H1 (cell line): Measurements from ENCODE around the gene TMTC4. TPM values are rescaled to one million over a fixed set of nuclear protein-coding genes. Genes with fewer than 3 reads are reported as not detected.

ENCODE experiments used
- CTCF ChIA-PET: fragments of 300-600 bp; sonication (Branson Sonifier 250); formaldehyde crosslinking; loops from one replicate; lab custom pipeline; 2021; ENCODE audit not compliant: partially characterized antibody; lab: Charles Lee
- POLR2A ChIA-PET: fragments of 300-600 bp; sonication (Branson Sonifier 250); formaldehyde crosslinking; loops from one replicate; lab custom pipeline; 2021; ENCODE audit warnings: inconsistent platforms; ENCODE audit not compliant: partially characterized antibody; lab: Charles Lee
- DNase-seq, 2 experiments: peaks; one replicate each; pipeline versions ENCODE4 v3.0.0 to v3.0.0-alpha.2; 2010 to 2022; ENCODE audit warnings: low spot score in 2 of 2, low read depth in 1 of 2, mixed read lengths in 1 of 2
- FAIRE-seq: peaks from 2 replicates; lab custom pipeline; 2011; peaks lifted over from hg19 to GRCh38; lab: Jason Lieb, UNC
- H2AFZ ChIP-seq: 2 replicates; pipeline ENCODE4 v1.8.1; 2012; ENCODE audit warnings: low read length, inconsistent platforms
- H2AK5ac ChIP-seq: 2 replicates; pipeline ENCODE4 v1.6.1; 2013; ENCODE audit warnings: low read depth, low read length
- H2BK120ac ChIP-seq: replicated peaks from 2 replicates; pipeline ENCODE3; 2013; ENCODE audit warnings: low read depth, low read length, inconsistent platforms
- H2BK12ac ChIP-seq: 2 replicates; pipeline ENCODE4 v1.6.1; 2013; ENCODE audit warnings: low read depth, low read length
- H2BK15ac ChIP-seq: 2 replicates; pipeline ENCODE4 v1.6.1; 2013; ENCODE audit warnings: low read length
- H2BK20ac ChIP-seq: 2 replicates; pipeline ENCODE4 v1.6.1; 2013; ENCODE audit warnings: low read length
- H2BK5ac ChIP-seq: 2 replicates; pipeline ENCODE4 v1.6.1; 2013; ENCODE audit warnings: low read depth, low read length
- H3K14ac ChIP-seq: 2 replicates; pipeline ENCODE4 v1.6.1; 2013; ENCODE audit warnings: inconsistent platforms; ENCODE audit not compliant: insufficient read length
- H3K18ac ChIP-seq: 2 replicates; pipeline ENCODE4 v1.6.1; 2013; ENCODE audit warnings: low read length; ENCODE audit errors: extremely low read depth
- H3K23ac ChIP-seq: 2 replicates; pipeline ENCODE4 v1.6.1; 2013; ENCODE audit warnings: inconsistent platforms; ENCODE audit not compliant: insufficient read length
- H3K23me2 ChIP-seq: 2 replicates; pipeline ENCODE4 v1.6.1; 2013; ENCODE audit warnings: low read depth, low read length
- H3K27ac ChIP-seq: 2 replicates; pipeline ENCODE4 v1.6.1; 2011; ENCODE audit warnings: low read depth, low read length, inconsistent platforms
- H3K27me3 ChIP-seq, 4 experiments: replicated peaks in 1 of 4; 1 replicate in 1 of 4; 2 replicates in 3 of 4; pipeline versions ENCODE4 v1.6.1 to v1.8.1; 2011 to 2013; ENCODE audit warnings: low read length in 3 of 4, mild to moderate bottlenecking in 3 of 4, inconsistent platforms in 2 of 4, mixed read lengths in 2 of 4, moderate library complexity in 1 of 4; ENCODE audit not compliant: control insufficient read depth in 3 of 4, insufficient read depth in 3 of 4; ENCODE audit errors: extremely low read depth in 1 of 4
- H3K36me3 ChIP-seq, 4 experiments: 2 replicates each; pipeline versions ENCODE4 v1.6.1 to v1.8.1; 2011 to 2013; ENCODE audit warnings: mild to moderate bottlenecking in 4 of 4, low read length in 3 of 4, moderate library complexity in 2 of 4, control low read depth in 1 of 4, inconsistent platforms in 1 of 4; ENCODE audit not compliant: insufficient read depth in 4 of 4, control insufficient read depth in 2 of 4
- H3K4ac ChIP-seq: replicated peaks from 2 replicates; pipeline ENCODE3; 2013; ENCODE audit warnings: low read length, low read depth, mixed read lengths, inconsistent platforms; ENCODE audit not compliant: insufficient read length
- H3K4me1 ChIP-seq, 4 experiments: replicated peaks in 1 of 4; 1 replicate in 1 of 4; 2 replicates in 3 of 4; pipeline versions ENCODE4 v1.6.1 to v1.8.1; 2011 to 2013; ENCODE audit warnings: low read length in 3 of 4, inconsistent platforms in 2 of 4, mixed read lengths in 1 of 4; ENCODE audit not compliant: insufficient read depth in 4 of 4, control insufficient read depth in 3 of 4
- H3K4me2 ChIP-seq, 2 experiments: 2 replicates each; pipeline versions ENCODE4 v1.6.1 to v1.8.1; 2011 to 2013; ENCODE audit warnings: low read depth in 2 of 2, low read length in 2 of 2, control low read depth in 1 of 2, inconsistent platforms in 1 of 2, mild to moderate bottlenecking in 1 of 2; ENCODE audit not compliant: insufficient read depth in 1 of 2
- H3K4me3 ChIP-seq, 4 experiments: fragments of 200-600, 300-600 bp in 1 of 4; sonication (generic), shearing (Covaris generic), sonication (Bioruptor Twin) in 1 of 4; 2 replicates each; pipeline versions ENCODE4 v1.5.1 to v1.8.1; 2011 to 2016; ENCODE audit warnings: low read length in 4 of 4, low read depth in 3 of 4, control low read depth in 2 of 4, inconsistent platforms in 2 of 4, mild to moderate bottlenecking in 2 of 4, mixed read lengths in 1 of 4, moderate library complexity in 1 of 4; ENCODE audit not compliant: insufficient read depth in 2 of 4; ENCODE audit errors: extremely low read depth in 1 of 4
- H3K56ac ChIP-seq: replicated peaks from 2 replicates; pipeline ENCODE3; 2013; ENCODE audit warnings: low read depth, mild to moderate bottlenecking, mixed read lengths, low read length, inconsistent platforms; ENCODE audit not compliant: insufficient read length
- H3K79me1 ChIP-seq: 2 replicates; pipeline ENCODE4 v1.6.1; 2013; ENCODE audit warnings: low read depth, low read length, control low read depth
- H3K79me2 ChIP-seq, 2 experiments: 2 replicates each; pipeline versions ENCODE4 v1.6.1 to v1.8.1; 2012 to 2013; ENCODE audit warnings: low read length in 2 of 2, mild to moderate bottlenecking in 2 of 2, inconsistent platforms in 1 of 2; ENCODE audit not compliant: insufficient read depth in 2 of 2, control insufficient read depth in 1 of 2
- H3K9ac ChIP-seq, 4 experiments: replicated peaks in 1 of 4; 1 replicate in 1 of 4; 2 replicates in 3 of 4; pipeline versions ENCODE4 v1.6.1 to v1.8.1; 2011 to 2013; ENCODE audit warnings: low read depth in 3 of 4, low read length in 3 of 4, control low read depth in 2 of 4, mild to moderate bottlenecking in 2 of 4, moderate library complexity in 2 of 4, inconsistent platforms in 1 of 4; ENCODE audit errors: extremely low read depth in 1 of 4
- H3K9me3 ChIP-seq, 2 experiments: 2 replicates each; pipeline versions ENCODE4 v1.6.1 to v1.8.1; 2012 to 2013; ENCODE audit warnings: mild to moderate bottlenecking in 2 of 2, moderate library complexity in 2 of 2, control low read depth in 1 of 2, inconsistent platforms in 1 of 2, low read depth in 1 of 2, low read length in 1 of 2, mixed read lengths in 1 of 2; ENCODE audit not compliant: insufficient read depth in 2 of 2
- H4K20me1 ChIP-seq, 2 experiments: replicated peaks in 1 of 2; 2 replicates each; pipeline versions ENCODE3 to v1.8.1; 2011 to 2013; ENCODE audit warnings: inconsistent platforms in 2 of 2, low read length in 2 of 2, mild to moderate bottlenecking in 1 of 2; ENCODE audit not compliant: insufficient read depth in 2 of 2, control insufficient read depth in 1 of 2
- H4K5ac ChIP-seq: 2 replicates; pipeline ENCODE4 v1.6.1; 2013; ENCODE audit warnings: low read length, low read depth, mixed read lengths, inconsistent platforms; ENCODE audit not compliant: insufficient read length
- H4K8ac ChIP-seq: 2 replicates; pipeline ENCODE4 v1.8.0; 2013; ENCODE audit warnings: mild to moderate bottlenecking, moderate library complexity, low read length, inconsistent platforms; ENCODE audit not compliant: insufficient read depth; ENCODE audit errors: extremely low read depth
- H4K91ac ChIP-seq: replicated peaks from 2 replicates; pipeline ENCODE3; 2013; ENCODE audit warnings: low read length, mixed read lengths, inconsistent platforms; ENCODE audit not compliant: insufficient read length
- ASH2L ChIP-seq: fragments of 200-600, 300-600 bp; sonication (generic); IDR thresholded peaks from one replicate; pipeline ENCODE4 v1.7.1; 2017; ENCODE audit warnings: low read length
- ATF2 ChIP-seq: IDR thresholded peaks from 2 replicates; pipeline ENCODE4 v1.6.1; 2012; ENCODE audit warnings: low read length, inconsistent platforms
- E2F6 ChIP-seq: IDR thresholded peaks from 2 replicates; pipeline ENCODE4 v1.6.1; 2012; ENCODE audit warnings: inconsistent platforms
- EP300 ChIP-seq, 2 experiments: IDR thresholded peaks; 1 replicate in 1 of 2; 2 replicates in 1 of 2; pipeline ENCODE4 v1.6.1; 2011 to 2012; ENCODE audit warnings: low read depth in 2 of 2, low read length in 2 of 2, mild to moderate bottlenecking in 2 of 2, borderline replicate concordance in 1 of 2, inconsistent platforms in 1 of 2, moderate library complexity in 1 of 2
- EZH2 ChIP-seq: fragments of 200-600 bp; sonication (generic); IDR thresholded peaks from 2 replicates; pipeline ENCODE4 v1.7.1; 2012; ENCODE audit warnings: low read depth, mild to moderate bottlenecking, moderate library complexity, low read length, inconsistent platforms; ENCODE audit not compliant: severe bottlenecking
- GTF2F1 ChIP-seq: IDR thresholded peaks from 2 replicates; pipeline ENCODE4 v1.6.1; 2012; ENCODE audit warnings: low read depth, low read length, improper control_type of control experiment, borderline replicate concordance
- POU5F1 ChIP-seq: IDR thresholded peaks from 2 replicates; pipeline ENCODE4 v1.6.1; 2011; ENCODE audit warnings: low read depth, mild to moderate bottlenecking, low read length, moderate library complexity
- SAP30 ChIP-seq: fragments of 300-600 bp; sonication (generic); IDR thresholded peaks from 2 replicates; pipeline ENCODE4 v1.7.1; 2012; ENCODE audit warnings: low read length, moderate library complexity, mild to moderate bottlenecking, inconsistent platforms; ENCODE audit not compliant: insufficient read depth, insufficient replicate concordance
- SIX5 ChIP-seq: IDR thresholded peaks from 2 replicates; pipeline ENCODE4 v1.6.1; 2011; ENCODE audit warnings: mild to moderate bottlenecking, low read depth, low read length
- SP1 ChIP-seq: IDR thresholded peaks from 2 replicates; pipeline ENCODE4 v1.6.1; 2011; ENCODE audit warnings: low read depth, low read length
- YY1 ChIP-seq: IDR thresholded peaks from 2 replicates; pipeline ENCODE4 v1.6.1; 2011; ENCODE audit warnings: low read depth, mild to moderate bottlenecking, low read length
- WGBS, 2 experiments: shearing (Covaris generic) in 1 of 2; methylation state at CpG; one replicate each; pipeline versions ENCODE4 v1.1.6 to v1.1.7; 2013 to 2015; ENCODE audit warnings: low lambda C conversion rate in 2 of 2, mixed read lengths in 2 of 2, inconsistent platforms in 1 of 2, low coverage in 1 of 2, missing lambda C conversion rate in 1 of 2; ENCODE audit not compliant: insufficient replicate concordance in 2 of 2, insufficient coverage in 1 of 2, insufficient read length in 1 of 2; ENCODE audit errors: extremely low coverage in 1 of 2, missing lambda C conversion rate in 1 of 2; 5-methylcytosine and 5-hydroxymethylcytosine counted together
- polyA plus RNA-seq, 7 experiments: library from polyadenylated mRNA; depleted of rRNA in 3 of 7; stranded (reverse) in 5 of 7; unstranded in 2 of 7; fragments of >200 nt in 5 of 7; fragments of 200-250 nt in 2 of 7; gene quantifications; 1 replicate in 5 of 7; 2 replicates in 1 of 7; 4 replicates in 1 of 7; pipeline versions ENCODE4 v1.2.1 to v1.2.3, GENCODE V29; 2011 to 2013; ENCODE audit warnings: missing spikeins in 2 of 7, mixed read lengths in 2 of 7
- total RNA-seq: library from RNA; stranded (reverse); fragmentation: NEBNext Ultra II Directional; extraction: Animal tissue kit (Norgen Biotek cat#: 25700); gene quantifications from 2 replicates; pipeline ENCODE4 v1.2.1, GENCODE V29; 2021

Gene TMTC4
- total and polyA plus RNA-seq, 2 of the 8 experiments (the other 6 are each of a cell fraction or from before 2014, with no cell fraction given), result 26.3 to 42.6 TPM

- peaks cover 0 to 3% (median 2%) of the 10 kb centered on the region in 4 experiments; a peak in 3 of 7 replicates for H3K4me1 ChIP-seq
- no peaks in the 10 kb centered on the region; the same call in 1 of the 2 replicates for H3K23me2 ChIP-seq
- no peaks in the 10 kb centered on the region for H4K20me1 ChIP-seq
- no peak overlapping the region for H3K56ac ChIP-seq
- H2BK20ac ChIP-seq, result no peak overlapping the region
- no peak overlapping the region for H2BK15ac ChIP-seq
- H4K5ac ChIP-seq, result no peak overlapping the region
- DNase-seq, result no peak
- no peak overlapping the region for H3K18ac ChIP-seq
- 85% methylated on average over 4 of the region's 4 CpGs; no CpG with 5 or more reads in 1 of the 2 experiments for WGBS, 2 experiments
- no peak overlapping the region for H2AK5ac ChIP-seq
- no peaks in the 10 kb centered on the region for H3K79me2 ChIP-seq
- CTCF ChIA-PET, result interaction anchor here (0.7 to 1.4 kb wide), 6 partner anchors 10 to 72 kb away, joined by 3 to 4 read pairs (median 3); no protein-coding TSS in a partner anchor
- H3K79me1 ChIP-seq, result no peaks in the 10 kb centered on the region
- no peak overlapping the region for H3K23ac ChIP-seq
- no peak overlapping the region for H2BK12ac ChIP-seq
- no peak overlapping the region for H3K4me3 ChIP-seq
- H3K9ac ChIP-seq, result no peak overlapping the region
- POLR2A ChIA-PET, result interaction anchor here (0.6 to 0.8 kb wide), 2 partner anchors 12 to 134 kb away, joined by 3 read pairs; no protein-coding TSS in a partner anchor
- H3K4ac ChIP-seq, result no peak overlapping the region
- peaks cover 9 to 14% of the 10 kb centered on the region in 2 experiments; a peak in 3 of 4 replicates for H3K9me3 ChIP-seq
- no peak overlapping the region for H4K8ac ChIP-seq
- H3K36me3 ChIP-seq, result peaks cover 2 to 31% (median 9%) of the 10 kb centered on the region in 4 experiments; a peak in 5 of 8 replicates
- FAIRE-seq, result no peak
- H3K27me3 ChIP-seq, result no peaks in the 10 kb centered on the region
- H3K14ac ChIP-seq, result no peak overlapping the region
- no peak overlapping the region for H4K91ac ChIP-seq
- H2BK5ac ChIP-seq, result no peak overlapping the region
- H2BK120ac ChIP-seq, result no peak overlapping the region
- H3K27ac ChIP-seq, result no peak overlapping the region
- H2AFZ ChIP-seq, result no peak overlapping the region
- H3K4me2 ChIP-seq, result no peak overlapping the region
- no peak for TF ChIP-seq EP300 (IDR thresholded peaks at IDR 0.05; ENCODE audit: borderline replicate concordance in 1 of 2, low read depth in 2 of 2, low read length in 2 of 2)
- TF ChIP-seq YY1, result no peak
- no peak for TF ChIP-seq POU5F1
- no peak for TF ChIP-seq SP1
- TF ChIP-seq E2F6, result no peak
- no peak for TF ChIP-seq ASH2L
- TF ChIP-seq SIX5, result no peak
- TF ChIP-seq EZH2, result no peak
- no peak for TF ChIP-seq GTF2F1
- no peak for TF ChIP-seq ATF2
- no peak for TF ChIP-seq SAP30
Observed at GRCh38 chr13:100620792-100621191, 53.8 kb downstream of the TMTC4 start.
